SH-SY5Y (cell line): ENCODE results near the gene EARS2.

ENCODE experiments used
- GATA2 ChIP-seq: IDR thresholded peaks from 2 replicates; pipeline ENCODE4 v1.6.1; 2011; ENCODE audit warnings: mild to moderate bottlenecking, low read depth, low read length
- GATA3 ChIP-seq: IDR thresholded peaks from 2 replicates; pipeline ENCODE4 v1.6.1; 2011; ENCODE audit warnings: low read depth, mild to moderate bottlenecking, low read length, moderate library complexity

Gene EARS2

GRCh38 chr16:23494188-23494587, 63.0 kb downstream of the EARS2 start:
- TF ChIP-seq GATA3 = no peak
- TF ChIP-seq GATA2 = no peak

DNA sequence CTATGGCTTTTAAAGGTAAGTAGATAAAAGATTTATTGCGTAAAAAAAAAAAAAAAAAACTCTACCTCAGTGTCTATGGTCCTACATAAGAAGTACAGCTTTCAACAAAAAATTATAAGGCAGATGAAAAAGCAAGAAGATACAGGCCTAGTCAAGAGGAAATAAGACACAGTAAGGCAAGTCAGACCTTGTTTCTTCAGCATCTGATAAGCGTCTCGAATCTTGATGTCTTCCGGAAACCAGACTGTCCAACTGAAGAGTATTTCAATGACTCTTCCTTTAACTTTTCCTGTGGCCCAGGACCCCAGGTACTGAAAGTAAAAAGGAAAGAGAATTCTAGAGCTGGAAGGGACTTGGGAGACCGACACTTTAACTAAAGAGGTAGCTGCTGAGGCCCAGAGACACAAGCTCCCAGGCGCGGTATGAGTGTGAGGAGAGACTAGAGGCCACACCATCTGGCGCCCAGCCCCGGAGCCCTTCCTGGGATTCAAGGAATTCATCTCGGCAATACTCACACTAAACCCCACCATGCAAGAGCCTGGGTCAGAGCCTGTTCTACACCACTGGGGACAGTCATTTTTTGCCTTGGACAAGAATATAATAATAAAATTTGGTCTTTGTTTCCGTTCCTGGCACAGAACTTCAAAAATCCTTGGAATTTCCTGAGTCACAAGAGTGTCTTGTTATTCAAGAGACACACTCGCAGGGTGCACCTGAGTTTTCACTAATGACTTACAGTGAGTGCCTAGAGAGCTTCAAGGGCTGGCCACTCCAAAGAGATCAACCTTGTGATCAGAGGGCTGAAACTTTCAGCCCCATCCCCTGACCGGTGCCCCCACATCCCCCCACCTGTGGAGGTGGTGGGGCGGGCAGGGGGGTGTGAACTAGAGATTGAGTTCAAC, 65.4 kb downstream of the EARS2 start:
- TF ChIP-seq GATA2 (no peak), GATA3 (no peak)

DNA sequence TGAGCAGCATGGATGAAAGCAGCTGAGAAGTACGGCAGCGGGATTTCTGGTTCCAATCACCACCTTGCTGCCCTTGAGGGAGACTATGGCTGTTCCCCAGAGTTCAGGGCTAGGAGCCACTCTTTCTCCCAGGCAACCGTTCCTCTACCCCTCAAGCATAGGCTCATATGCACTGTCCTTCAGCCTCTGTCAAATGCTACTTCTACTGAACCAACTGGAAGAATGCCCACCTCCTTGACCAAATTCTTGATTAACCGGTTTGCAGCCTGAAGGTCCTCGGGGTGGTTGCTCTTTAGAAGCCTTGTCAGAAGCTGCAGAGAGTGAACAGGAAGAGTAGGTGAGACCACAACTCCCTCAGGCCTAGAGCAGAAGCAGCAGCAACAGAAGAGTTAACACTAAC, 70.7 kb downstream of the EARS2 start:
- TF ChIP-seq GATA2 (no peak), GATA3 (no peak)

DNA sequence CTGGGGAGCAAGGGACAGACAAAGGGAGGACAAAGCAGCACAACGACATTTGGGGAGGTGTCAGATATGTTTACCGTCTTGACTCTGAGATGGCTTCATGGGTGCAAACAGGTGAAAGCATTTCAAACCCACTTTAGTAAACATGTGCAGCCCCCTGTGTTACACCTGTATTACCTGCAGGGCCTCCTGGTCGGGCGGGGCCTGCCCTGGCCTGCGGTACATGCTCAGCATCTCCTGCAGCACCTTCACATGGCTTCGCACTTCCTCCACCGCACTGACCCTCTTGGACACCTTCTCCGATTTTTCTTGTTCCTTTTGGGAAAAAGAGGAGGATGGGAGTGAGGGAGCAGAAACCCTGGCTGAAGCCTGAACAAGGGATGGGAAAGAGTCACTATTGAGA, 71.3 kb downstream of the EARS2 start:
- no peak for TF ChIP-seq GATA3
- TF ChIP-seq GATA2 = no peak

GRCh38 chr16:23485257-23485614, 71.9 kb downstream of the EARS2 start:
- no peak for TF ChIP-seq GATA3
- no peak for TF ChIP-seq GATA2

GRCh38 chr16:23484510-23485256, 72.5 kb downstream of the EARS2 start:
- TF ChIP-seq GATA2 (no peak), GATA3 (no peak)

GRCh38 chr16:23482778-23483177, 74.4 kb downstream of the EARS2 start:
- no peak for TF ChIP-seq GATA3
- TF ChIP-seq GATA2 = no peak

DNA sequence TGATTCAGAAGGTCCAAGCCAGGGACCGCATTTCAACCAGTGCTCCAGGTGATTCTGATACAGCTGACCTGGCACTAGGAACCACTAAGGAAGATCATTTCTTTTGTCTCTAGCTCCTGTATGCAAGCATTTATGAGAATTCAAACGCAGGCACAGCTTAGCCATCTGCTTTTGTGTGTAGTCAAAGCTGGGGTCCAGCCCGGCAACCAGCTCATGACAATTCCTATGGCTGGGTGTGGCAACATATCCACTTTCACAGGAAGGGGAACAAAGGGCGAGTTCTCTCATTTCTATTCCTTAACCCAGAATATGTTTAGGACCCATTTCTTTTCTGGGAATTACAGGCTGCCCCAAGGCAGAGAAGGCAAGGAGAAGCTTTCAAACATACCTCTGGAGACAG, 76.9 kb downstream of the EARS2 start:
- TF ChIP-seq GATA2 (no peak), GATA3 (no peak)

- no peak for TF ChIP-seq GATA3
- no peak for TF ChIP-seq GATA2
These were observed 78.0 kb downstream of the EARS2 start for GRCh38 chr16:23479138-23479537.

DNA sequence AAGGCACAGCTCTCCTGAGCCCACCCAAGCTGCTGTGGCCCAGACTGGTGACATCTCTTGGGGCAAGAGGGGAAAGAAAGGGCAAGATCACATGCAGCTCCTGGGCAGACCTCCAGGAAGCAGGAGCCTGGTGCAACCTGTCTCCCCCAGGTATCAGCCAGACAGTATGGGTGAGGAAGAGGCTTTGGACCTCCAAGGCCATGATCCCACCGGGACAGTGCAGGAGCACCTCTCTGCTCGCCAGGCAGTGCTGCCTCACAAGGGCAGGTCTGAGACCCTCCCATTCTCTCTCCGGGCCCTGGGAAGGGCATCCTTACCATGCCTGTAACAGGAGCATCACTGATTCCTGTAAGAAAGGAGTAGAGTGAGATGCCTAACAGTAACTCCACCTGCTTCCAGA, 78.6 kb downstream of the EARS2 start:
- no peak for TF ChIP-seq GATA2
- no peak for TF ChIP-seq GATA3

DNA sequence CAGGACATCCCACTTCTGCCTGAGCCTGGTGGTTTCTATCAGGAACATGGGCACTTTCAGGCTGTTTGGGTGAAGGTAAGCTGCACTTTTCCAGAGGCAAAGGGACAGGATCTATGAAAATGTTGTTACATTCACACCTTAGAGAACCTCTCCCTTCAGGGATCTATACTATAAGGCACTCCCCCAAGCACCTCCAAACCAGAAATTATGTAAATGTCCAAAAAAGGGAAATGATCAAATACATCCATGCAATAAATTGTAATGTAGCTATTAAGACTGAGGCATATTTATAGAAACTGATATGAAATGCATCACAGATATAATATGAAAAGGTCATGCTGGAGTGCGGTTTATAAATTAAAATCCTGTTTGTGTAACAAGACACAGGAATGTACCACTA, 80.9 kb downstream of the EARS2 start:
- TF ChIP-seq GATA2 (no peak), GATA3 (no peak)
